ENCODE measurements around the gene TNS3.

GRCh38 chr7:47303695-47304453 is 278.0 kb downstream of the TNS3 start:
- no peak for TF ChIP-seq POLR2A (IDR thresholded peaks at IDR 0.05)
- TF ChIP-seq, protein P1, sequence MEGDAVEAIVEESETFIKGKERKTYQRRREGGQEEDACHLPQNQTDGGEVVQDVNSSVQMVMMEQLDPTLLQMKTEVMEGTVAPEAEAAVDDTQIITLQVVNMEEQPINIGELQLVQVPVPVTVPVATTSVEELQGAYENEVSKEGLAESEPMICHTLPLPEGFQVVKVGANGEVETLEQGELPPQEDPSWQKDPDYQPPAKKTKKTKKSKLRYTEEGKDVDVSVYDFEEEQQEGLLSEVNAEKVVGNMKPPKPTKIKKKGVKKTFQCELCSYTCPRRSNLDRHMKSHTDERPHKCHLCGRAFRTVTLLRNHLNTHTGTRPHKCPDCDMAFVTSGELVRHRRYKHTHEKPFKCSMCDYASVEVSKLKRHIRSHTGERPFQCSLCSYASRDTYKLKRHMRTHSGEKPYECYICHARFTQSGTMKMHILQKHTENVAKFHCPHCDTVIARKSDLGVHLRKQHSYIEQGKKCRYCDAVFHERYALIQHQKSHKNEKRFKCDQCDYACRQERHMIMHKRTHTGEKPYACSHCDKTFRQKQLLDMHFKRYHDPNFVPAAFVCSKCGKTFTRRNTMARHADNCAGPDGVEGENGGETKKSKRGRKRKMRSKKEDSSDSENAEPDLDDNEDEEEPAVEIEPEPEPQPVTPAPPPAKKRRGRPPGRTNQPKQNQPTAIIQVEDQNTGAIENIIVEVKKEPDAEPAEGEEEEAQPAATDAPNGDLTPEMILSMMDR (IDR thresholded peaks at IDR 0.05), result no peak
